K562 (cell line): Measurements from ENCODE around the gene FBXW12. TPM values are rescaled to one million over a fixed set of nuclear protein-coding genes. Genes with fewer than 3 reads are reported as not detected.

ENCODE experiments used
- CHD2 ChIP-seq: IDR thresholded peaks from 2 replicates; pipeline ENCODE4 v1.6.1; 2011; ENCODE audit warnings: low read depth, low read length
- CREM ChIP-seq: IDR thresholded peaks from 2 replicates; pipeline ENCODE4 v1.6.1; 2014; ENCODE audit warnings: antibody characterized with exemption, low read depth
- E2F4 ChIP-seq: sonication (generic); formaldehyde crosslinking; IDR thresholded peaks from 2 replicates; pipeline ENCODE4 v1.8.0; 2022; ENCODE audit warnings: mild to moderate bottlenecking, low read depth, missing genetic modification reagents
- ESRRA ChIP-seq: fragments of 450-650 bp; IDR thresholded peaks from 2 replicates; pipeline ENCODE4 v1.6.1; 2014; ENCODE audit warnings: low read depth, mild to moderate bottlenecking, moderate library complexity, borderline replicate concordance
- KLF6 ChIP-seq: fragments of 250-450 bp; sonication (Bioruptor Pico); IDR thresholded peaks from 2 replicates; pipeline ENCODE4 v1.4.0; 2020; ENCODE audit warnings: mild to moderate bottlenecking, moderate library complexity, borderline replicate concordance
- MAX ChIP-seq: sonication (generic); formaldehyde crosslinking; IDR thresholded peaks from 2 replicates; pipeline ENCODE4 v1.9.0; 2022; ENCODE audit warnings: mild to moderate bottlenecking, missing genetic modification reagents
- NRF1 ChIP-seq, 2 experiments: fragments of 450-650 bp; IDR thresholded peaks in 1 of 2; conservative IDR thresholded peaks in 1 of 2; 2 replicates each; pipeline ENCODE4 v1.6.1; 2014; ENCODE audit warnings: mild to moderate bottlenecking in 2 of 2
- PRPF4 ChIP-seq: fragments of 200-400 bp; formaldehyde crosslinking; IDR thresholded peaks from one replicate; pipeline ENCODE4 v1.6.1; 2017; ENCODE audit warnings: low read length, low read depth, mild to moderate bottlenecking; ENCODE audit not compliant: insufficient read depth, poor library complexity, severe bottlenecking
- PTTG1 ChIP-seq: fragments of 450-650 bp; IDR thresholded peaks from 2 replicates; pipeline ENCODE4 v1.6.1; 2016; ENCODE audit warnings: low read depth, mild to moderate bottlenecking, missing genetic modification characterization, missing compliant biosample characterization
- PURB ChIP-seq: sonication (generic); formaldehyde crosslinking; IDR thresholded peaks from 2 replicates; pipeline ENCODE4 v1.9.0; 2021; ENCODE audit warnings: low read depth, mild to moderate bottlenecking, missing genetic modification reagents
- SMARCC2 ChIP-seq: fragments of 450-650 bp; IDR thresholded peaks from 2 replicates; pipeline ENCODE4 v1.6.1; 2017; ENCODE audit warnings: antibody characterized with exemption, moderate library complexity, mild to moderate bottlenecking, low read depth
- SMC3 ChIP-seq: conservative IDR thresholded peaks from 2 replicates; pipeline ENCODE4 v1.6.1; 2011; ENCODE audit warnings: low read depth, low read length, improper control_type of control experiment; ENCODE audit not compliant: insufficient read depth
- THAP7 ChIP-seq: fragments of 250-450 bp; sonication (Bioruptor Pico); IDR thresholded peaks from 2 replicates; pipeline ENCODE4 v1.5.0; 2021
- WHSC1 ChIP-seq: IDR thresholded peaks from one replicate; pipeline ENCODE4 v1.6.1; 2012; ENCODE audit warnings: low read length, control low read depth, inconsistent platforms
- ZNF140 ChIP-seq: fragments of 250-450 bp; sonication (Bioruptor Pico); IDR thresholded peaks from 2 replicates; pipeline ENCODE4 v1.8.0; 2021; ENCODE audit warnings: moderate library complexity, mild to moderate bottlenecking, inconsistent platforms
- ZNF316 ChIP-seq: fragments of 450-650 bp; IDR thresholded peaks from 2 replicates; pipeline ENCODE4 v1.6.1; 2016
- ZNF324 ChIP-seq: fragments of 250-450 bp; sonication (Bioruptor Pico); IDR thresholded peaks from 2 replicates; pipeline ENCODE4 v1.4.0; 2020; ENCODE audit warnings: mild to moderate bottlenecking
- ZNF395 ChIP-seq: fragments of 200-800 bp; sonication (Bioruptor generic); IDR thresholded peaks from 2 replicates; pipeline ENCODE4 v1.6.1; 2017; ENCODE audit warnings: missing genetic modification characterization, missing compliant biosample characterization
- ZNF41 ChIP-seq: fragments of 250-450 bp; sonication (Bioruptor Pico); conservative IDR thresholded peaks from 2 replicates; pipeline ENCODE4 v1.4.0; 2020; ENCODE audit warnings: mild to moderate bottlenecking
- polyA plus RNA-seq, 8 experiments: library from polyadenylated mRNA; depleted of rRNA in 4 of 8; stranded (reverse) in 5 of 8; unstranded in 3 of 8; fragments of >200 nt; fragmentation: Nextera tagmentation in 2 of 8; fragmentation: Illumina TruSeq in 1 of 8; extraction: Ambion mirVana in 2 of 8; extraction: Trizol in 1 of 8; gene quantifications; 2 replicates each; pipeline versions ENCODE4 v1.2.1 to v1.2.3, GENCODE V29; 2011 to 2014; ENCODE audit warnings: inconsistent platforms in 1 of 8, missing spikeins in 1 of 8
- total RNA-seq, 7 experiments: library from RNA; depleted of rRNA in 6 of 7; stranded (reverse); fragments of >200 nt in 6 of 7; fragmentation: Illumina TruSeq in 2 of 7; extraction: Trizol in 2 of 7; gene quantifications; 2 replicates each; pipeline versions ENCODE4 v1.2.1 to v1.2.3, GENCODE V29; 2011 to 2021; ENCODE audit warnings: low replicate concordance in 1 of 7
- TF ChIP-seq, protein P1 (sequence below): fragments of 450-650 bp; IDR thresholded peaks from 2 replicates; pipeline ENCODE4 v1.6.1; 2016; ENCODE audit warnings: antibody characterized with exemption
- TF ChIP-seq, protein P2 (sequence below): sonication (generic); formaldehyde crosslinking; IDR thresholded peaks from 2 replicates; pipeline ENCODE4 v1.5.0; 2020; ENCODE audit warnings: missing genetic modification reagents

The FBXW12 gene
- total and polyA plus RNA-seq, 9 of the 15 experiments (the other 6 are each of a cell fraction or from before 2014, with no cell fraction given) = 0.04 to 0.07 (median 0.06) TPM; not detected in 6

DNA sequence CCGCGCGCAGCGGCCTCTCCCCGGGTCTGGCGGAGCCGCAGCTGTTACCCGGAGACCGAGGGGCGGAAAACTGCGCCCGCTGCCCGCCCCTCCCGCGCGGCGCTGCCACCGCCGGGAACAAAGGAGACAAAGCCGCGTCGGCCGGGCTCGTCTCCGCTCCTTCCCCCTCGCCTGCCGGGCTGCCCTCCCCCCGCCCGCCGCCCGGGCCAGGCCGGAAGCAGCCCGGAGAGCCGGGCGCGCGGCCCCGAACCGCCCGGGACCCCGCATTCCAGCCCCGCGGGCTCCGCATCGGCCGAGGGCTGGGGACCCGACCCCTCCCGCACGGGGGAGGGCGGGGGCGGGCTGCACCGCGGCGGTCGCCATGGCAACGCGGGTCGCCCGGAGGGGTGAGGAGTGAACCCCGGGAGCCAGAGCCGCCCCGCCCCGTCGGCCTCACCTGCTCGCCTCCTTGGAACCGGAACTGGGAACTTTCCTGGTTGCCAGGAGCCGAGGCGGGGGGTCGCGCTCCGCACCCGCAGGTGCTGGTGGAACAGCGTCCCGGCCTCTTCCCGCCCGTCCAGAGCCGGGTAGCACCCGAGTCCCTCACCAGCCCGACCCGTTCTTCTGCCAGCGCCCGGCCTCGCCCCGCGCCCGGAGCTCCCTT, 57.4 kb downstream of the FBXW12 start (continued):
- TF ChIP-seq ZNF395 (CRISPR knock-in tag) (no peak), ZNF316 (no peak), THAP7 (no peak), PURB (CRISPR knock-in tag) (no peak), E2F4 (no peak), KLF6 (no peak), SMC3 (no peak), WHSC1 (no peak), ESRRA (no peak), PTTG1 (tag) (no peak), SMARCC2 (no peak), MAX (CRISPR knock-in tag) (no peak), CHD2 (no peak), CREM (no peak), PRPF4 (no peak), ZNF140 (no peak), NRF1 (conservative IDR thresholded peaks at IDR 0.05 in 1 of 2, IDR thresholded peaks at IDR 0.05 in 1 of 2) (no peak), ZNF41 (CRISPR knock-in tag) (no peak), ZNF324 (CRISPR knock-in tag) (no peak)
- TF ChIP-seq, protein P1, sequence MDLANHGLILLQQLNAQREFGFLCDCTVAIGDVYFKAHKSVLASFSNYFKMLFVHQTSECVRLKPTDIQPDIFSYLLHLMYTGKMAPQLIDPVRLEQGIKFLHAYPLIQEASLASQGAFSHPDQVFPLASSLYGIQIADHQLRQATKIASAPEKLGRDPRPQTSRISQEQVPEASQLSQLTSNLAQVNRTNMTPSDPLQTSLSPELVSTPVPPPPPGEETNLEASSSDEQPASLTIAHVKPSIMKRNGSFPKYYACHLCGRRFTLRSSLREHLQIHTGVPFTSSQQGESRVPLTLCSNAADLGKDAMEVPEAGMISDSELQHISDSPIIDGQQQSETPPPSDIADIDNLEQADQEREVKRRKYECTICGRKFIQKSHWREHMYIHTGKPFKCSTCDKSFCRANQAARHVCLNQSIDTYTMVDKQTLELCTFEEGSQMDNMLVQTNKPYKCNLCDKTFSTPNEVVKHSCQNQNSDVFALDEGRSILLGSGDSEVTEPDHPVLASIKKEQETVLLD = no peak
- TF ChIP-seq, protein P2, sequence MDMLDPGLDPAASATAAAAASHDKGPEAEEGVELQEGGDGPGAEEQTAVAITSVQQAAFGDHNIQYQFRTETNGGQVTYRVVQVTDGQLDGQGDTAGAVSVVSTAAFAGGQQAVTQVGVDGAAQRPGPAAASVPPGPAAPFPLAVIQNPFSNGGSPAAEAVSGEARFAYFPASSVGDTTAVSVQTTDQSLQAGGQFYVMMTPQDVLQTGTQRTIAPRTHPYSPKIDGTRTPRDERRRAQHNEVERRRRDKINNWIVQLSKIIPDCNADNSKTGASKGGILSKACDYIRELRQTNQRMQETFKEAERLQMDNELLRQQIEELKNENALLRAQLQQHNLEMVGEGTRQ = no peak
